ENCODE results near the gene ITFG1. TPM values are rescaled to one million over a fixed set of nuclear protein-coding genes. Genes with fewer than 3 reads are reported as not detected.

The ITFG1 gene
- polyA plus RNA-seq, 3 donors = 28.9 to 62.5 (median 35.3) TPM

DNA sequence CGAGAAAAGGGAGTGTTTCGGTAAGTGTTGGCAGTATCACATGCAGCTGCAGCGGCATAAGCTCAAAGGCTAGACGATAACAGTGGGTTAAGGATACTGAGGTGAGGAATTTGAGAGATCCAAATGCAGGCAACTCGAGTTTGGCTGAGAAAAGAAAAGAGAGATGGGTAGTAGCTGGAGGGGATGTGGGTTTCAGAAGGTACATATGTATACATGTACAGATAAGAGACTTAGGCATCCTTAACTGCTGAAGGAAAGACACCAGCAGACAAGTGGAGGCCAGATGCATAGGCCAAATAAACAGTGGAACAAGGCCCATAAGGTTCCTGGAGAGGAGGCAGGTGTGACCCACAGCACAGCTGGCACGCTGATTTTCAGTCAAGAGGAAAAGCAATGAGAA lies 230.6 kb downstream of the ITFG1 start:
- intact Hi-C loops (cut with micrococcal nuclease) = no loop called here
- Mint-ChIP-seq H3K36me3 (peaks cover 34 to 57% of the 10 kb centered on the region in 2 donors), H3K4me3 (no peak overlapping the region), H3K27ac (no peak overlapping the region), H3K4me1 (no peaks in the 10 kb centered on the region), H3K9me3 (peaks cover 0 to 3% (median 0%) of the 10 kb centered on the region in 7 donors), H3K27me3 (ENCODE audit: low read depth in 3 of 3) (peaks cover 0 to 2% (median 0%) of the 10 kb centered on the region in 3 donors)
- Histone ChIP-seq H2AFZ (ENCODE audit: insufficient read depth, low read depth, low read length, poor library complexity, severe bottlenecking) (no peak overlapping the region), H3K9me3 (replicated peaks in 1 of 2; ENCODE audit: control insufficient read depth in 1 of 2, insufficient read depth in 1 of 2, low read length in 2 of 2) (no peaks in the 10 kb centered on the region), H3K36me3 (replicated peaks in 1 of 2; ENCODE audit: control insufficient read depth in 1 of 2, insufficient read depth in 2 of 2, low read length in 2 of 2) (peaks cover 3 to 30% of the 10 kb centered on the region in 2 donors), H3K4me3 (replicated peaks in 1 of 3; ENCODE audit: low read depth in 2 of 3, low read length in 3 of 3) (no peak overlapping the region), H3K9ac (ENCODE audit: insufficient read depth, low read length, poor library complexity, severe bottlenecking) (no peak overlapping the region), H3K4me2 (replicated peaks; ENCODE audit: extremely low read depth, low read length, poor library complexity, severe bottlenecking) (no peak overlapping the region), H3K4me1 (ENCODE audit: control insufficient read depth in 1 of 2, insufficient read depth in 2 of 2, low read length in 2 of 2) (no peaks in the 10 kb centered on the region), H4K20me1 (ENCODE audit: insufficient read depth, low read length) (no peaks in the 10 kb centered on the region), H3K27ac (ENCODE audit: low read depth in 1 of 2, low read length in 2 of 2) (no peak overlapping the region), H3K27me3 (ENCODE audit: control insufficient read depth in 2 of 2, insufficient read depth in 2 of 2, low read length in 2 of 2) (no peaks in the 10 kb centered on the region), H3K79me2 (ENCODE audit: insufficient read depth, low read length) (no peaks in the 10 kb centered on the region)
- no peak for DNase-seq
- TF ChIP-seq, protein P1, sequence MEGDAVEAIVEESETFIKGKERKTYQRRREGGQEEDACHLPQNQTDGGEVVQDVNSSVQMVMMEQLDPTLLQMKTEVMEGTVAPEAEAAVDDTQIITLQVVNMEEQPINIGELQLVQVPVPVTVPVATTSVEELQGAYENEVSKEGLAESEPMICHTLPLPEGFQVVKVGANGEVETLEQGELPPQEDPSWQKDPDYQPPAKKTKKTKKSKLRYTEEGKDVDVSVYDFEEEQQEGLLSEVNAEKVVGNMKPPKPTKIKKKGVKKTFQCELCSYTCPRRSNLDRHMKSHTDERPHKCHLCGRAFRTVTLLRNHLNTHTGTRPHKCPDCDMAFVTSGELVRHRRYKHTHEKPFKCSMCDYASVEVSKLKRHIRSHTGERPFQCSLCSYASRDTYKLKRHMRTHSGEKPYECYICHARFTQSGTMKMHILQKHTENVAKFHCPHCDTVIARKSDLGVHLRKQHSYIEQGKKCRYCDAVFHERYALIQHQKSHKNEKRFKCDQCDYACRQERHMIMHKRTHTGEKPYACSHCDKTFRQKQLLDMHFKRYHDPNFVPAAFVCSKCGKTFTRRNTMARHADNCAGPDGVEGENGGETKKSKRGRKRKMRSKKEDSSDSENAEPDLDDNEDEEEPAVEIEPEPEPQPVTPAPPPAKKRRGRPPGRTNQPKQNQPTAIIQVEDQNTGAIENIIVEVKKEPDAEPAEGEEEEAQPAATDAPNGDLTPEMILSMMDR (IDR thresholded peaks at IDR 0.05) = no peak
- 97% methylated on average over 6 of the region's 6 CpGs for WGBS (ENCODE audit: insufficient coverage)

DNA sequence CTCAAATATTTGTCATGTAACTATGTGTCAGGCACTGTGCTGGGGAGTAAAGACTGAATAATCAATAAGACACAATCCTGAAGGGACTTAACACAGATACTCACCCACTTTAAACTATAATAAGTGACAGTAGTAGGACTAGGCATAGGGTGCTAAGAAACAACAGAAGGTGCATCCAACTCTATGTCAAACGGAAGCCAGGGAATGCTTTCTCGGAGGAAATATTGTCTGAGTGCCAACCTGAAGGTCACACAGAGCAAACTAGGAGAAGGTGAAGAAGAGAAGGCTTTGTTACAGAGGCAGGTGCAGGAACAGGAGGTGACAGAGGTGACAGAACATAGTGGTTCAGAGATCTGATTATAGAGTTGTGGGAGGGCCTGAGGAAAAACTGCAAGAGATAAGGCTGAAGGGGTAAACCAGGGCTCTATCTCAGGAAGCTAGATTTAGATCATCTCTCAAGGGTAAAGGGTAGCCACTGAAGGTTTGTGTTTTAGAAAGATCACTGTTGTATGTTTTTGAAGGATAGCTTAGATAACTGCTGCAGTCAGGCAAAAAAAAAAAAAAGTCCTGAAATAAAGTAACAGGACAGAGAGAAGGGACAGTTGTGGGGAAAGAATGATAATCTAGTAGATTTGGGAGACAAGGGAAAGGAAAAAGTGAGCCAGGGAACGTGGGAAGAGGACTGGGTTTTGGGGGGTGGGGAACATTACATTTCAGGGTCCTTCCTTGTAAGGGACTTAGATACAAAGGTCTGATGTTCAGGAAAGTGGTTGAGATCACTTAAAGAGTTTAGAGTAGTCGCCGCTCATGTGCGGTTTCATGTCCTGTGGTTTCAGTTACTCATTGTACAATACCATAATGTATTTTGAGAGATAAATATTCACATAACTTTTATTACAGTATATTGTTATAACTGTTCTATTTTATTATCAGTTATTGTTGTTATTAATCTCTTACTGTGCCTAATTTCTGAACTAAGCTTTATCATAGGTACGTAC lies 231.5 kb downstream of the ITFG1 start:
- Histone ChIP-seq H3K9ac (ENCODE audit: insufficient read depth, low read length, poor library complexity, severe bottlenecking) (no peak overlapping the region), H3K27ac (ENCODE audit: low read depth in 1 of 2, low read length in 2 of 2) (no peak overlapping the region), H3K4me1 (ENCODE audit: control insufficient read depth in 1 of 2, insufficient read depth in 2 of 2, low read length in 2 of 2) (no peaks in the 10 kb centered on the region), H2AFZ (ENCODE audit: insufficient read depth, low read depth, low read length, poor library complexity, severe bottlenecking) (no peak overlapping the region), H4K20me1 (ENCODE audit: insufficient read depth, low read length) (no peaks in the 10 kb centered on the region), H3K36me3 (replicated peaks in 1 of 2; ENCODE audit: control insufficient read depth in 1 of 2, insufficient read depth in 2 of 2, low read length in 2 of 2) (peaks cover 3 to 25% of the 10 kb centered on the region in 2 donors), H3K4me3 (replicated peaks in 1 of 3; ENCODE audit: low read depth in 2 of 3, low read length in 3 of 3) (no peak overlapping the region), H3K9me3 (replicated peaks in 1 of 2; ENCODE audit: control insufficient read depth in 1 of 2, insufficient read depth in 1 of 2, low read length in 2 of 2) (no peaks in the 10 kb centered on the region), H3K79me2 (ENCODE audit: insufficient read depth, low read length) (no peaks in the 10 kb centered on the region), H3K27me3 (ENCODE audit: control insufficient read depth in 2 of 2, insufficient read depth in 2 of 2, low read length in 2 of 2) (no peaks in the 10 kb centered on the region), H3K4me2 (replicated peaks; ENCODE audit: extremely low read depth, low read length, poor library complexity, severe bottlenecking) (no peak overlapping the region)
- H3K27ac Mint-ChIP-seq = peak overlapping the region in 1 of 7 donors; percentile 9
- 100% methylated on average over 4 of the region's 7 CpGs for WGBS (ENCODE audit: insufficient coverage)
- intact Hi-C loops (cut with micrococcal nuclease) = no loop called here
- H3K4me3 Mint-ChIP-seq = no peak overlapping the region
- H3K9me3 Mint-ChIP-seq = peaks cover 0 to 5% (median 2%) of the 10 kb centered on the region in 7 donors
- DNase-seq = no peak
- TF ChIP-seq, protein P1 (IDR thresholded peaks at IDR 0.05) = no peak
- peaks cover 0 to 2% (median 0%) of the 10 kb centered on the region in 3 donors for H3K27me3 Mint-ChIP-seq (ENCODE audit: low read depth in 3 of 3)
- no peaks in the 10 kb centered on the region for H3K4me1 Mint-ChIP-seq
- H3K36me3 Mint-ChIP-seq = peaks cover 30 to 59% of the 10 kb centered on the region in 2 donors

Data from CD14-positive monocyte (primary cell).